HEK293 (cell line): Measurements from ENCODE around the gene PCDH15.

Source experiments
- CTCF ChIA-PET: fragments of 350-600 bp; formaldehyde crosslinking; extraction: SDS; loops from one replicate; lab custom pipeline; 2021; ENCODE audit warnings: antibody characterized with exemption; lab: Yijun Ruan, JAX
- POLR2A ChIA-PET: fragments of 300-600 bp; formaldehyde crosslinking; extraction: SDS; loops from one replicate; lab custom pipeline; 2020; ENCODE audit warnings: antibody characterized with exemption, inconsistent platforms; lab: Yijun Ruan, JAX
- H3K27ac ChIP-seq: fragments of 200-500 bp; sonication (Bioruptor generic); 2 replicates; pipeline ENCODE4 v1.5.1; 2014; ENCODE audit warnings: low read depth, low read length, control low read depth, inconsistent platforms; ENCODE audit errors: extremely low read depth
- H3K36me3 ChIP-seq, 2 experiments: fragments of 200-500 bp in 1 of 2; sonication (Bioruptor generic) in 1 of 2; 1 replicate in 1 of 2; 2 replicates in 1 of 2; pipeline ENCODE4 v1.5.1; 2014 to 2017; ENCODE audit warnings: inconsistent platforms in 2 of 2, low read length in 2 of 2; ENCODE audit not compliant: control insufficient read depth in 2 of 2, insufficient read depth in 1 of 2
- H3K4me1 ChIP-seq: fragments of 200-500 bp; sonication (Bioruptor generic); 2 replicates; pipeline ENCODE4 v1.5.1; 2014; ENCODE audit warnings: mild to moderate bottlenecking, low read length, inconsistent platforms; ENCODE audit not compliant: control insufficient read depth, insufficient read depth
- H3K4me3 ChIP-seq: 2 replicates; pipeline ENCODE4 v1.5.1; 2011; ENCODE audit warnings: low read depth, mild to moderate bottlenecking, control low read depth, low read length, moderate library complexity
- H3K9me3 ChIP-seq: fragments of 200-500 bp; sonication (Bioruptor generic); 2 replicates; pipeline ENCODE4 v1.5.1; 2014; ENCODE audit warnings: low read depth, low read length, inconsistent platforms; ENCODE audit not compliant: control insufficient read depth, insufficient read depth
- ATF2 ChIP-seq: fragments of 450-650 bp; formaldehyde crosslinking; IDR thresholded peaks from 2 replicates; pipeline ENCODE4 v1.5.1; 2016; ENCODE audit warnings: missing biosample characterization, missing genetic modification characterization, low read depth
- BCL11B ChIP-seq: fragments of 450-650 bp; formaldehyde crosslinking; IDR thresholded peaks from 2 replicates; pipeline ENCODE4 v1.5.1; 2016; ENCODE audit warnings: low read depth, missing biosample characterization, missing genetic modification characterization
- SETDB1 ChIP-seq: IDR thresholded peaks from one replicate; pipeline ENCODE4 v1.6.1; 2017; ENCODE audit warnings: mild to moderate bottlenecking, low read length, moderate library complexity, mixed read lengths; ENCODE audit not compliant: insufficient read length
- TRIM28 ChIP-seq: IDR thresholded peaks from 2 replicates; pipeline ENCODE4 v1.6.1; 2011; ENCODE audit warnings: low read length, control low read depth, borderline replicate concordance
- ZBTB49 ChIP-seq: fragments of 450-650 bp; formaldehyde crosslinking; IDR thresholded peaks from 2 replicates; pipeline ENCODE4 v1.5.1; 2016; ENCODE audit warnings: missing biosample characterization, missing genetic modification characterization, low read depth
- ZNF18 ChIP-seq: fragments of 450-650 bp; formaldehyde crosslinking; IDR thresholded peaks from 2 replicates; pipeline ENCODE4 v1.5.1; 2016; ENCODE audit warnings: missing biosample characterization, missing genetic modification characterization
- ZNF24 ChIP-seq: fragments of 450-650 bp; formaldehyde crosslinking; IDR thresholded peaks from 2 replicates; pipeline ENCODE4 v1.5.1; 2016; ENCODE audit warnings: missing biosample characterization, missing genetic modification characterization
- ZNF274 ChIP-seq, 2 experiments: fragments of 200-500 bp in 1 of 2; fragments of 450-650 bp in 1 of 2; sonication (Bioruptor generic) in 1 of 2; formaldehyde crosslinking in 1 of 2; IDR thresholded peaks; 2 replicates each; pipeline versions ENCODE4 v1.5.1 to v1.6.1; 2014 to 2016; ENCODE audit warnings: borderline replicate concordance in 1 of 2, inconsistent platforms in 1 of 2, low read length in 1 of 2, missing biosample characterization in 1 of 2, missing genetic modification characterization in 1 of 2
- ZNF280C ChIP-seq: fragments of 450-650 bp; formaldehyde crosslinking; IDR thresholded peaks from 2 replicates; pipeline ENCODE4 v1.5.1; 2016; ENCODE audit warnings: missing biosample characterization, missing genetic modification characterization
- ZNF558 ChIP-seq: fragments of 450-650 bp; formaldehyde crosslinking; IDR thresholded peaks from 2 replicates; pipeline ENCODE4 v1.5.1; 2016; ENCODE audit warnings: missing biosample characterization, missing genetic modification characterization
- ZNF624 ChIP-seq: fragments of 450-650 bp; formaldehyde crosslinking; IDR thresholded peaks from 2 replicates; pipeline ENCODE4 v1.5.1; 2017; ENCODE audit warnings: missing biosample characterization, missing genetic modification characterization
- ZNF660 ChIP-seq: fragments of 450-650 bp; IDR thresholded peaks from 2 replicates; pipeline ENCODE4 v1.5.1; 2018; ENCODE audit warnings: missing biosample characterization, mild to moderate bottlenecking, missing genetic modification characterization
- ZNF768 ChIP-seq: fragments of 450-650 bp; formaldehyde crosslinking; IDR thresholded peaks from 2 replicates; pipeline ENCODE4 v1.5.1; 2018; ENCODE audit warnings: missing biosample characterization, mild to moderate bottlenecking, missing genetic modification characterization
- ZNF777 ChIP-seq: fragments of 450-650 bp; formaldehyde crosslinking; IDR thresholded peaks from 2 replicates; pipeline ENCODE4 v1.5.1; 2017; ENCODE audit warnings: missing biosample characterization, missing genetic modification characterization, borderline replicate concordance
- ZNF837 ChIP-seq: fragments of 450-650 bp; formaldehyde crosslinking; IDR thresholded peaks from 2 replicates; pipeline ENCODE4 v1.5.1; 2016; ENCODE audit warnings: missing biosample characterization, missing genetic modification characterization
- ZSCAN23 ChIP-seq: fragments of 450-650 bp; formaldehyde crosslinking; IDR thresholded peaks from 2 replicates; pipeline ENCODE4 v1.5.1; 2016; ENCODE audit warnings: missing biosample characterization, missing genetic modification characterization

The PCDH15 gene

GRCh38 chr10:54194806-54195205 is 606.2 kb downstream of the PCDH15 start:
- H3K9me3 ChIP-seq: no peaks in the 10 kb centered on the region
- ChIA-PET POLR2A (no interaction called here), CTCF (no interaction called here)
- TF ChIP-seq ZNF274 (IDR thresholded peaks at IDR 0.05; ENCODE audit: low read length) (no peak), ZNF274 (tag by site-specific recombination; IDR thresholded peaks at IDR 0.05; ENCODE audit: borderline replicate concordance) (no peak)
- H3K36me3 ChIP-seq: no peaks in the 10 kb centered on the region
- no peak overlapping the region for H3K4me3 ChIP-seq
- no peaks in the 10 kb centered on the region for H3K4me1 ChIP-seq
- no peak overlapping the region for H3K27ac ChIP-seq

- CTCF ChIA-PET: no interaction called here
- H3K9me3 ChIP-seq: no peaks in the 10 kb centered on the region
- H3K36me3 ChIP-seq: no peaks in the 10 kb centered on the region
- no peak overlapping the region for H3K4me3 ChIP-seq
- POLR2A ChIA-PET: no interaction called here
- no peaks in the 10 kb centered on the region for H3K4me1 ChIP-seq
- no peak overlapping the region for H3K27ac ChIP-seq
- TF ChIP-seq ZNF660 (no peak), ZNF280C (tag by site-specific recombination) (no peak), ZSCAN23 (no peak), ZNF18 (no peak), ZNF768 (no peak)
These were observed 641.1 kb downstream of the PCDH15 start for GRCh38 chr10:54159924-54160323.

GRCh38 chr10:54148508-54148907 is 652.5 kb downstream of the PCDH15 start:
- Histone ChIP-seq H3K4me1 (no peaks in the 10 kb centered on the region), H3K9me3 (no peaks in the 10 kb centered on the region; the same call in 1 of the 2 replicates), H3K27ac (no peak overlapping the region), H3K4me3 (no peak overlapping the region), H3K36me3 (no peaks in the 10 kb centered on the region)
- CTCF ChIA-PET: no interaction called here
- TF ChIP-seq ATF2 (tag by site-specific recombination): peak; percentile 50
- TF ChIP-seq ZNF558: no peak
- POLR2A ChIA-PET: no interaction called here

GRCh38 chr10:54139819-54140428 is 661.1 kb downstream of the PCDH15 start:
- POLR2A ChIA-PET: no interaction called here
- TF ChIP-seq TRIM28 (peak; percentile 95), ZNF768 (no peak), ZBTB49 (tag by site-specific recombination) (no peak), ZNF837 (tag by site-specific recombination) (no peak), ZNF777 (no peak), BCL11B (tag by site-specific recombination) (no peak), ZNF624 (tag by site-specific recombination) (no peak), SETDB1 (peak; percentile 99), ZNF24 (no peak)
- CTCF ChIA-PET: no interaction called here
- Histone ChIP-seq H3K9me3 (no peaks in the 10 kb centered on the region), H3K36me3 (no peaks in the 10 kb centered on the region), H3K4me1 (no peaks in the 10 kb centered on the region), H3K4me3 (no peak overlapping the region), H3K27ac (no peak overlapping the region)
